Caco-2 (cell line): ENCODE data around the gene SGCG. TPM values are rescaled to one million over a fixed set of nuclear protein-coding genes. Genes with fewer than 3 reads are reported as not detected.

Source experiments
- BruUV-seq: library from RNA; stranded (reverse); fragments of 400-500 nt; replicated peaks from 2 replicates; lab custom pipeline; 2021; lab: Mats Ljungman, UMichigan
- CTCF ChIA-PET: fragments of 300-600 bp; sonication (Branson Sonifier 250); formaldehyde crosslinking; loops from one replicate; lab custom pipeline; 2022; ENCODE audit warnings: antibody characterized with exemption; lab: Charles Lee
- POLR2A ChIA-PET: fragments of 300-600 bp; sonication (Branson Sonifier 250); formaldehyde crosslinking; loops from one replicate; lab custom pipeline; 2022; ENCODE audit warnings: antibody characterized with exemption; lab: Charles Lee
- DNase-seq, 2 experiments: peaks; one replicate each; pipeline versions ENCODE4 v3.0.0 to v3.0.0-alpha.2; 2020 to 2022
- H3K27me3 ChIP-seq: replicated peaks from 2 replicates; pipeline ENCODE4 v1.6.0; 2011; ENCODE audit warnings: low read length; ENCODE audit not compliant: control insufficient read depth, insufficient read depth
- H3K36me3 ChIP-seq: 2 replicates; pipeline ENCODE4 v1.5.1; 2011; ENCODE audit warnings: low read length; ENCODE audit not compliant: control insufficient read depth, insufficient read depth
- H3K4me1 ChIP-seq: fragments of 250-450 bp; sonication (Bioruptor Pico); 2 replicates; pipeline ENCODE4 v1.5.1; 2020; ENCODE audit warnings: mild to moderate bottlenecking
- H3K4me3 ChIP-seq: 2 replicates; pipeline ENCODE4 v1.5.1; 2011; ENCODE audit warnings: low read depth, mild to moderate bottlenecking, control low read depth, low read length
- H3K9me3 ChIP-seq: fragments of 250-450 bp; sonication (Bioruptor Pico); 2 replicates; pipeline ENCODE4 v1.5.1; 2020; ENCODE audit warnings: mild to moderate bottlenecking, moderate library complexity
- H3K27ac Mint-ChIP-seq: one replicate; pipeline ENCODE4 v1.8.0; 2022; ENCODE audit warnings: mixed read lengths; ENCODE audit not compliant: unreplicated experiment
- H3K27me3 Mint-ChIP-seq: one replicate; pipeline ENCODE4 v1.8.0; 2022; ENCODE audit warnings: mixed read lengths; ENCODE audit not compliant: insufficient read depth, unreplicated experiment
- H3K36me3 Mint-ChIP-seq: one replicate; pipeline ENCODE4 v1.8.0; 2022; ENCODE audit warnings: mild to moderate bottlenecking, mixed read lengths; ENCODE audit not compliant: insufficient read depth, unreplicated experiment
- H3K4me1 Mint-ChIP-seq: one replicate; pipeline ENCODE4 v1.8.0; 2022; ENCODE audit warnings: low read depth, mixed read lengths; ENCODE audit not compliant: unreplicated experiment
- H3K4me3 Mint-ChIP-seq: one replicate; pipeline ENCODE4 v1.8.0; 2022; ENCODE audit warnings: mild to moderate bottlenecking, moderate library complexity, mixed read lengths; ENCODE audit not compliant: unreplicated experiment
- H3K9me3 Mint-ChIP-seq: one replicate; pipeline ENCODE4 v1.8.0; 2022; ENCODE audit warnings: mixed read lengths; ENCODE audit not compliant: unreplicated experiment
- CTCF ChIP-seq, 2 experiments: fragments of 200-600 bp in 1 of 2; IDR thresholded peaks; 1 replicate in 1 of 2; 2 replicates in 1 of 2; pipeline versions ENCODE4 v1.5.1 to v1.8.0; 2011 to 2022; ENCODE audit warnings: antibody characterized with exemption in 1 of 2, control low read depth in 1 of 2, inconsistent platforms in 1 of 2, low read depth in 1 of 2, low read length in 1 of 2, mild to moderate bottlenecking in 1 of 2, moderate library complexity in 1 of 2; ENCODE audit not compliant: insufficient read depth in 1 of 2, severe bottlenecking in 1 of 2, unreplicated experiment in 1 of 2
- intact Hi-C: fragments of 100-400 bp; cut with micrococcal nuclease; formaldehyde crosslinking; loops from one replicate; pipeline ENCODE4 v1.10.0; 2022; ENCODE audit not compliant: unreplicated experiment
- total RNA-seq: library from RNA; stranded (reverse); gene quantifications from 2 replicates; pipeline ENCODE4 v1.2.3, GENCODE V29; 2022

Gene SGCG
- total RNA-seq, 1 experiment from 2014 or later = not detected

GRCh38 chr13:23354520-23354919, 173.7 kb downstream of the SGCG start:
- no peaks in the 10 kb centered on the region for H3K9me3 Mint-ChIP-seq
- H3K4me1 ChIP-seq = peaks cover 14% of the 10 kb centered on the region
- H3K36me3 ChIP-seq = no peaks in the 10 kb centered on the region; the same call in 1 of the 2 replicates
- no peak for DNase-seq
- H3K27ac Mint-ChIP-seq = no peak overlapping the region
- no peaks in the 10 kb centered on the region for H3K9me3 ChIP-seq
- no TSS peak for BruUV-seq
- peaks cover 6% of the 10 kb centered on the region for H3K36me3 Mint-ChIP-seq
- no peaks in the 10 kb centered on the region for H3K27me3 ChIP-seq
- no peaks in the 10 kb centered on the region for H3K27me3 Mint-ChIP-seq
- H3K4me3 Mint-ChIP-seq = no peak overlapping the region
- H3K4me1 Mint-ChIP-seq = peaks cover 9% of the 10 kb centered on the region
- intact Hi-C loops = no loop called here
- ChIA-PET POLR2A (no interaction called here), CTCF (no interaction called here)
- no peak overlapping the region for H3K4me3 ChIP-seq
- no peak for TF ChIP-seq CTCF (IDR thresholded peaks at IDR 0.05; ENCODE audit: insufficient read depth in 1 of 2, low read depth in 1 of 2, low read length in 1 of 2, severe bottlenecking in 1 of 2, unreplicated experiment in 1 of 2)

GRCh38 chr13:23356368-23356767, 175.6 kb downstream of the SGCG start:
- BruUV-seq = no TSS peak
- no peak for TF ChIP-seq CTCF (IDR thresholded peaks at IDR 0.05; ENCODE audit: insufficient read depth in 1 of 2, low read depth in 1 of 2, low read length in 1 of 2, severe bottlenecking in 1 of 2, unreplicated experiment in 1 of 2)
- no peak overlapping the region for H3K4me3 ChIP-seq
- no peaks in the 10 kb centered on the region for H3K27me3 ChIP-seq
- Mint-ChIP-seq H3K4me3 (no peak overlapping the region), H3K36me3 (no peaks in the 10 kb centered on the region), H3K27me3 (no peaks in the 10 kb centered on the region), H3K9me3 (no peaks in the 10 kb centered on the region), H3K27ac (no peak overlapping the region), H3K4me1 (no peaks in the 10 kb centered on the region)
- no peaks in the 10 kb centered on the region for H3K9me3 ChIP-seq
- H3K36me3 ChIP-seq = no peaks in the 10 kb centered on the region; the same call in 1 of the 2 replicates
- DNase-seq = no peak
- ChIA-PET CTCF (no interaction called here), POLR2A (no interaction called here)
- intact Hi-C loops = no loop called here
- no peaks in the 10 kb centered on the region for H3K4me1 ChIP-seq

- H3K4me3 Mint-ChIP-seq = no peak overlapping the region
Observed at GRCh38 chr13:23357349-23357748, 176.6 kb downstream of the SGCG start.

More at GRCh38 chr13:23357349-23357748, 176.6 kb downstream of the SGCG start:
- BruUV-seq = no TSS peak
- Histone ChIP-seq H3K27me3 (no peaks in the 10 kb centered on the region), H3K36me3 (no peaks in the 10 kb centered on the region; the same call in 1 of the 2 replicates), H3K4me3 (no peak overlapping the region), H3K4me1 (no peaks in the 10 kb centered on the region), H3K9me3 (no peaks in the 10 kb centered on the region)
- H3K27me3 Mint-ChIP-seq = no peaks in the 10 kb centered on the region
- intact Hi-C loops = no loop called here
- no peak for TF ChIP-seq CTCF (IDR thresholded peaks at IDR 0.05; ENCODE audit: insufficient read depth in 1 of 2, low read depth in 1 of 2, low read length in 1 of 2, severe bottlenecking in 1 of 2, unreplicated experiment in 1 of 2)
- H3K36me3 Mint-ChIP-seq = no peaks in the 10 kb centered on the region
- POLR2A ChIA-PET = no interaction called here
- no peaks in the 10 kb centered on the region for H3K4me1 Mint-ChIP-seq
- no peak overlapping the region for H3K27ac Mint-ChIP-seq
- CTCF ChIA-PET = no interaction called here
- H3K9me3 Mint-ChIP-seq = no peaks in the 10 kb centered on the region
- no peak for DNase-seq
